Activated naive CD8-positive, alpha-beta T cell (primary cell): Measurements from ENCODE around the gene GUCY1A2.

Experiments
- H3K27ac Mint-ChIP-seq: one replicate; pipeline ENCODE4 v1.8.0; 2021; ENCODE audit warnings: mixed read lengths
- H3K27me3 Mint-ChIP-seq: one replicate; pipeline ENCODE4 v1.8.0; 2021; ENCODE audit warnings: mixed read lengths
- H3K36me3 Mint-ChIP-seq: one replicate; pipeline ENCODE4 v1.8.0; 2021; ENCODE audit warnings: mixed read lengths
- H3K4me1 Mint-ChIP-seq: one replicate; pipeline ENCODE4 v1.8.0; 2021; ENCODE audit warnings: low read depth, mixed read lengths
- H3K4me3 Mint-ChIP-seq: one replicate; pipeline ENCODE4 v1.8.0; 2021; ENCODE audit warnings: mild to moderate bottlenecking, mixed read lengths
- H3K9me3 Mint-ChIP-seq: one replicate; pipeline ENCODE4 v1.8.0; 2021; ENCODE audit warnings: low read depth, mixed read lengths

GUCY1A2 gene

GRCh38 chr11:106983991-106984390 lies 34.3 kb downstream of the GUCY1A2 start:
- H3K4me3 Mint-ChIP-seq = no peak overlapping the region
- no peaks in the 10 kb centered on the region for H3K4me1 Mint-ChIP-seq
- no peaks in the 10 kb centered on the region for H3K36me3 Mint-ChIP-seq
- no peaks in the 10 kb centered on the region for H3K27me3 Mint-ChIP-seq
- no peak overlapping the region for H3K27ac Mint-ChIP-seq
- no peaks in the 10 kb centered on the region for H3K9me3 Mint-ChIP-seq

- Mint-ChIP-seq H3K9me3 (no peaks in the 10 kb centered on the region), H3K27me3 (no peaks in the 10 kb centered on the region), H3K4me1 (no peaks in the 10 kb centered on the region), H3K4me3 (no peak overlapping the region), H3K36me3 (no peaks in the 10 kb centered on the region), H3K27ac (no peak overlapping the region)
Measured at GRCh38 chr11:106983261-106983660, 35.0 kb downstream of the GUCY1A2 start.

GRCh38 chr11:106974831-106975230 lies 43.4 kb downstream of the GUCY1A2 start:
- Mint-ChIP-seq H3K9me3 (no peaks in the 10 kb centered on the region), H3K36me3 (no peaks in the 10 kb centered on the region)

GRCh38 chr11:106971864-106972263 lies 46.4 kb downstream of the GUCY1A2 start:
- Mint-ChIP-seq H3K9me3 (no peaks in the 10 kb centered on the region), H3K4me1 (no peaks in the 10 kb centered on the region), H3K36me3 (no peaks in the 10 kb centered on the region), H3K4me3 (no peak overlapping the region), H3K27me3 (no peaks in the 10 kb centered on the region), H3K27ac (no peak overlapping the region)

More at GRCh38 chr11:106974831-106975230, 43.4 kb downstream of the GUCY1A2 start:
- H3K27me3 Mint-ChIP-seq = no peaks in the 10 kb centered on the region
- H3K4me1 Mint-ChIP-seq = no peaks in the 10 kb centered on the region
- no peak overlapping the region for H3K4me3 Mint-ChIP-seq
- no peak overlapping the region for H3K27ac Mint-ChIP-seq

- H3K4me1 Mint-ChIP-seq = no peaks in the 10 kb centered on the region
- no peak overlapping the region for H3K27ac Mint-ChIP-seq
- H3K36me3 Mint-ChIP-seq = no peaks in the 10 kb centered on the region
- H3K27me3 Mint-ChIP-seq = no peaks in the 10 kb centered on the region
- H3K9me3 Mint-ChIP-seq = no peaks in the 10 kb centered on the region
- H3K4me3 Mint-ChIP-seq = no peak overlapping the region
Measured at GRCh38 chr11:106969644-106970355, 48.5 kb downstream of the GUCY1A2 start.

GRCh38 chr11:106962995-106963394 lies 55.3 kb downstream of the GUCY1A2 start:
- H3K4me1 Mint-ChIP-seq = no peaks in the 10 kb centered on the region
- no peak overlapping the region for H3K27ac Mint-ChIP-seq
- no peaks in the 10 kb centered on the region for H3K36me3 Mint-ChIP-seq
- peaks cover 4% of the 10 kb centered on the region for H3K9me3 Mint-ChIP-seq
- no peaks in the 10 kb centered on the region for H3K27me3 Mint-ChIP-seq
- H3K4me3 Mint-ChIP-seq = no peak overlapping the region

GRCh38 chr11:106961518-106961917 lies 56.8 kb downstream of the GUCY1A2 start:
- Mint-ChIP-seq H3K4me1 (no peaks in the 10 kb centered on the region), H3K27ac (no peak overlapping the region), H3K27me3 (no peaks in the 10 kb centered on the region), H3K9me3 (peaks cover 5% of the 10 kb centered on the region), H3K4me3 (no peak overlapping the region), H3K36me3 (no peaks in the 10 kb centered on the region)

GRCh38 chr11:106961048-106961447 lies 57.2 kb downstream of the GUCY1A2 start:
- Mint-ChIP-seq H3K9me3 (peaks cover 5% of the 10 kb centered on the region), H3K4me1 (no peaks in the 10 kb centered on the region), H3K4me3 (no peak overlapping the region), H3K27ac (no peak overlapping the region), H3K27me3 (no peaks in the 10 kb centered on the region), H3K36me3 (no peaks in the 10 kb centered on the region)

- no peaks in the 10 kb centered on the region for H3K27me3 Mint-ChIP-seq
- no peaks in the 10 kb centered on the region for H3K36me3 Mint-ChIP-seq
- peaks cover 8% of the 10 kb centered on the region for H3K9me3 Mint-ChIP-seq
- no peak overlapping the region for H3K27ac Mint-ChIP-seq
- H3K4me3 Mint-ChIP-seq = no peak overlapping the region
- H3K4me1 Mint-ChIP-seq = no peaks in the 10 kb centered on the region
Measured at GRCh38 chr11:106959800-106960199, 58.5 kb downstream of the GUCY1A2 start.

GRCh38 chr11:106959386-106959785 lies 58.9 kb downstream of the GUCY1A2 start:
- H3K36me3 Mint-ChIP-seq = no peaks in the 10 kb centered on the region
- H3K4me3 Mint-ChIP-seq = no peak overlapping the region
- H3K27ac Mint-ChIP-seq = no peak overlapping the region
- H3K27me3 Mint-ChIP-seq = no peaks in the 10 kb centered on the region
- no peaks in the 10 kb centered on the region for H3K4me1 Mint-ChIP-seq
- peaks cover 8% of the 10 kb centered on the region for H3K9me3 Mint-ChIP-seq

- Mint-ChIP-seq H3K27ac (no peak overlapping the region), H3K27me3 (no peaks in the 10 kb centered on the region), H3K9me3 (peaks cover 13% of the 10 kb centered on the region), H3K36me3 (no peaks in the 10 kb centered on the region), H3K4me1 (no peaks in the 10 kb centered on the region), H3K4me3 (no peak overlapping the region)
Measured at GRCh38 chr11:106958517-106959248, 59.6 kb downstream of the GUCY1A2 start.

- Mint-ChIP-seq H3K27me3 (no peaks in the 10 kb centered on the region), H3K4me3 (no peak overlapping the region), H3K27ac (no peak overlapping the region), H3K9me3 (peaks cover 17% of the 10 kb centered on the region), H3K36me3 (no peaks in the 10 kb centered on the region), H3K4me1 (no peaks in the 10 kb centered on the region)
Measured at GRCh38 chr11:106957030-106957482, 61.2 kb downstream of the GUCY1A2 start.

- Mint-ChIP-seq H3K4me3 (no peak overlapping the region), H3K27ac (no peak overlapping the region), H3K9me3 (peaks cover 11% of the 10 kb centered on the region), H3K27me3 (no peaks in the 10 kb centered on the region), H3K4me1 (no peaks in the 10 kb centered on the region), H3K36me3 (no peaks in the 10 kb centered on the region)
Measured at GRCh38 chr11:106950067-106950491, 68.2 kb downstream of the GUCY1A2 start.

- no peaks in the 10 kb centered on the region for H3K36me3 Mint-ChIP-seq
Measured at GRCh38 chr11:106943089-106943488, 75.2 kb downstream of the GUCY1A2 start.

GRCh38 chr11:106939157-106939556 lies 79.1 kb downstream of the GUCY1A2 start:
- H3K27me3 Mint-ChIP-seq = no peaks in the 10 kb centered on the region
- peaks cover 11% of the 10 kb centered on the region for H3K9me3 Mint-ChIP-seq
- no peaks in the 10 kb centered on the region for H3K36me3 Mint-ChIP-seq
- no peak overlapping the region for H3K4me3 Mint-ChIP-seq
- H3K4me1 Mint-ChIP-seq = no peaks in the 10 kb centered on the region
- H3K27ac Mint-ChIP-seq = no peak overlapping the region

More at GRCh38 chr11:106943089-106943488, 75.2 kb downstream of the GUCY1A2 start:
- Mint-ChIP-seq H3K27ac (no peak overlapping the region), H3K4me3 (no peak overlapping the region), H3K4me1 (no peaks in the 10 kb centered on the region), H3K9me3 (peaks cover 13% of the 10 kb centered on the region), H3K27me3 (no peaks in the 10 kb centered on the region)
